KG1 (cell line): Measurements from ENCODE around the gene CXCL17.

Source experiments
- DNase-seq: peaks from one replicate; lab custom pipeline; 2025; lab: John Stamatoyannopoulos, UW

Gene CXCL17

DNA sequence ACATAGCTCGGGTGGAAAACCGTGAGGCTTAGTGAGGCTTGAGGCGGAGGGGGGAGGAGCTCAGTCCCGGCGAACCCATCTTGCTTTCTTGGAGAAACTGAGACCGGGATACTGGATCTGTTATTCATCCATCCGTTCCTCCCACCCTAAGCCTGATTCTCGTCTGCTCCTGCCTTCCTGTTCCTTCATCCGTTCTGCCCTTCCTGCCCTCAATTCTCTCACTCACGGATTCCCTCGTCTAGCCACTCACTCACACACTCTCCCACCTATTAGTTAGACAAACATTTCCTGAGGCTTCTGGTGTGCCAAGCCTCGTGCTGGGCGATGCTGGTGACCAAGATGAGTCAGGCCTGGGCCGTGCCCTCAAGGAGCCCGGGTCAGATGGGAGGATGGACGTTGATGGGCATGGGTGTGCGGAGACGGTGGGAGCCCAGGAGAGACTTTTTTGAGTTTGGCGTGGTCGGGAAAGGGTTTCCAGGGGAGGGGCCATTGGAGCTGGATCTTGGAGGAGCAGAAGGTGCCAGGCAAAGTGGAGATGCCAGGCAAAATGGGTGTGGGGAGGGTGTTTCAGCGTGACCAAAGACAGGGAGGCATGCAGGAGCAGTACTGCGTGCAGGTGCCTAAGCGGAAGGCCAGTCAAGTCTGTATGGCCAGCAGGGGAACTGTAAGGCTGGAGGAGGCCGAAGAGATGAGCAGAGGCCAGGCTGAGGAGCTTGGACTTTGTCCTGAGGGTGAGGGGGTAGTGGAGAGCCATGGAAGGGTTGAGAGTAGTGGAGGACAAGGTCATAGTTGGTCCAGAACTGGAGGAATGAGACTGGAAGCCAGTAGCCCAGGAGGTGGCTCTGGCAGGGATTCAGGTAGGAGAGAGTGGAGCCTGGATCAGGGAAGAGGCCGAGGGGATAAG lies 45.2 kb downstream of the CXCL17 start:
- DNase-seq: no peak

GRCh38 chr19:42396381-42397262 lies 46.1 kb downstream of the CXCL17 start:
- DNase-seq: peak; percentile 97

DNA sequence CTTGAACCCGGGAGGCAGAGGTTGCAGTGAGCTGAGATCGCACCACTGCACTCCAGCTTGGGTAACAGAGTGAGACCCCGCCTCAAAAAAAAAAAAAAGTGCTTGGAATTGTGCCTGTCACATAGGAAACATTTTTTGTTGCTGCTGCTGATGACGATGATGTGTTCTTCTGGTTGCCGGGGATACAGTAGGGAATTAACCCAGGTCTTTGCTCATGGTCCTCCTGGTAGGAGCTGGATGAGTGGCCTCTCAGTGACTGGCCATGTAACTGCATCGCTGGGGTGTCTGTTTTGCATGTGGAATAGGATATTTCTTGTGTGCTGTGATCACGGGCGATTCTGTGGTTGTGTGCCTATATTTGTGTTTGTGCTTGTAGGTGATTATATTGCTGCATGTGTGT lies 48.0 kb downstream of the CXCL17 start:
- no peak for DNase-seq

DNA sequence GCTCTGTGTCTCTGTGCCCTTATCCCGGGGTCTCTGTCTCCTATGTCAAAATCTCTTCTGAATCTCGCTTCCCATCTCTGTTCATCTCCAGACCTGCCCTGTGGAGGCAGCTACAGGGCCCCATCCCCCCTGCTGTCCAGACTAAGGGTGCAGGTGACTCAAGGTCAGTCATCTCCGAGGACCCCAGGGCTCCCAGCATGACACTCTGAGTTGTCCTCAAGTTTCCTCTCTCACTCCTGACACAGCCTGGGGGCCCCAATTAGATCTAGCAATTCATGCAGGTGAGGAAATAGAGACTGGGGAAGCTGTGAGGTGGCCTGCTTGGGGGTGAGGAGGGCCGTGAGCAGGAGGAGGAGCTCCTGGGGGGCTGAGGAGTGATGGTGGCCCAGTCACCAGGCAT lies 50.6 kb downstream of the CXCL17 start:
- no peak for DNase-seq

- no peak for DNase-seq
Observed at GRCh38 chr19:42389899-42390298, 52.8 kb downstream of the CXCL17 start, which contains the start of gene CNFN. TSS of gene CNFN (minus strand) at chr19:42390297. CDS start at chr19:42389037, 1,260 bp downstream.

DNA sequence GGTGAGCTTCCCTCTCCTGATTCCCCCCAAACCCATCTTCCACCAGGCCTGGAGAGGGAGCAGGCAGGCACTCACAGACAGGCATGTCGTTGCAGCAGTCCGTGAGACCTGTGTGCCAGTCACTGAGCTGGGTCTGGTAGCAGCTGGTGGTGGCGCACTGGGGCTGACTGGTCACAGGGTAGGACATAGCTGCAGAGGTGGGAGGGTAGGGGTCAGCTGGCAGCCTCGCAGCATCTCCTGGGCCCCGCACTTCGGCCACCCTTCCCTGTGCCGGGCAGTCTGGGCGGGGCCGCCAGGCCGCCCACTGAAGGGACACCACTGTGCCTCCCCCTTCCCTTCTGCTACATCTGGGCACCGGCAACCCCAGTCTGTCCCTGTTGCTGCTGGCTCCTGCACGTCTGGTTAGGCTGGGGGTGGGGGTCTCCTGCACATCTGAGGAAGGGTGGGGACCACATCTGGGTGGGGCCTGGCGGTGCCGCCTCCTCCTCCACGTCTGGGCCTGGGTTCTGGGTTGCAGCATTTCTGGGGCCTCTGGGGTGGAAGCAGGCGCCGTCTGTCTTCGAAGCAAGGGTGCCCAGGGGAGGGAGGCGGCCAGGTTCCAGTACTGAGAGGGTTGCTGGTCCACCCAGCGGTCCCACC lies 53.8 kb downstream of the CXCL17 start:
- DNase-seq: no peak

DNA sequence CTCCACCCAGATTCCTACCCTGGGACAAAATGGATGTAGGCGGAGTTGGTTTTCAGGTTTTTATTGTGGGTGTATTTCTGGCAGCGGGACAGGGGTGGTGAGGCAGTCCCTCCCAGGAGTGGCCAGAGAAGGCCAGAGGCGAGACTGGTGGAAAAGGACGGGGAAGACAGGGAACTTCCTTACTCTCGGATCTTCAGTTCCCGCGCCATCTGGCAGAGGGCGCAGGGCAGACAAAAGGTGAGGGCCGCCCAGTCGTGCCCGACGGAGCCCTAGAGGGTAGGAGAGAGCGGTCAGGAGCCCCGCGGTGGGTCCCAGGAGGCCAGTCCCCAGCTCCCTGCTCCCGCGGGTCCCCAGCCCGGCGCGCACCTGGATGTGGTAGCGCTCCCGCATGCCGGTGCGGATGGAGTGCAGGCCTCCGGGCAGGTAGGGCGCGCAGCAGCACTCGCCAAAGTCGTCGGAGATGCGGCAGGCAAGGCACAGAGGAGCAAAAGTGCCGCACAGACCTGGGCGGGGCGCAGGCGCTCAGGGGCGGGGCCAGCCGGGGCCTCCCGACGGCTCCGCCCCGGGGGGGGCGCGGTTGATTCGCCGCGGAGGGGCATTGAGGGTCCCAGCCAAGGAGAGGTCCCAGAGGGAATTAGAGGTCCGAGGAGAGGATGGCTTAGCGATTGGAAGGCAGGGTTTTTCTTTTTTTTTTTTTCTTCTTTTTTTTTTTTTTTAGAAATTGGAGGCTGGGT lies 55.6 kb downstream of the CXCL17 start:
- DNase-seq: peak; percentile 23

GRCh38 chr19:42380155-42380554 lies 62.6 kb downstream of the CXCL17 start:
- DNase-seq: no peak
